Trophoblast cell (in vitro differentiated cells and primary cell): ENCODE data around the gene ABCA13.

Experiments
- DNase-seq, 2 donors: peaks; one replicate each; pipeline ENCODE4 v3.0.0-alpha.2; 2016
- H2AFZ ChIP-seq: 2 replicates; pipeline ENCODE4 v1.6.1; 2013; ENCODE audit warnings: low read length, moderate library complexity, mild to moderate bottlenecking; ENCODE audit not compliant: insufficient read depth, poor library complexity
- H2AK5ac ChIP-seq: 2 replicates; pipeline ENCODE4 v1.6.1; 2013; ENCODE audit warnings: mild to moderate bottlenecking, low read length
- H2BK120ac ChIP-seq: 2 replicates; pipeline ENCODE4 v1.6.1; 2013; ENCODE audit warnings: low read length, mild to moderate bottlenecking, moderate library complexity; ENCODE audit not compliant: insufficient read depth, poor library complexity
- H2BK12ac ChIP-seq: 2 replicates; pipeline ENCODE4 v1.6.1; 2013; ENCODE audit warnings: mild to moderate bottlenecking, low read length, moderate library complexity
- H2BK5ac ChIP-seq: 2 replicates; pipeline ENCODE4 v1.6.1; 2013; ENCODE audit warnings: low read length, low read depth, moderate library complexity, mild to moderate bottlenecking; ENCODE audit not compliant: poor library complexity
- H3K14ac ChIP-seq: 2 replicates; pipeline ENCODE4 v1.6.1; 2013; ENCODE audit warnings: mild to moderate bottlenecking, low read length
- H3K18ac ChIP-seq: 2 replicates; pipeline ENCODE4 v1.6.1; 2013; ENCODE audit warnings: mild to moderate bottlenecking, low read length
- H3K23ac ChIP-seq: 2 replicates; pipeline ENCODE4 v1.6.1; 2013; ENCODE audit warnings: low read length
- H3K27ac ChIP-seq: 2 replicates; pipeline ENCODE4 v1.5.1; 2013; ENCODE audit warnings: low read depth, mild to moderate bottlenecking, inconsistent platforms, low read length, moderate library complexity
- H3K27me3 ChIP-seq: 2 replicates; pipeline ENCODE4 v1.6.1; 2013; ENCODE audit warnings: inconsistent platforms, mild to moderate bottlenecking, low read length, moderate library complexity; ENCODE audit not compliant: insufficient read depth
- H3K36me3 ChIP-seq, 2 experiments: 1 replicate in 1 of 2; 2 replicates in 1 of 2; pipeline ENCODE4 v1.6.1; 2013; ENCODE audit warnings: low read length in 2 of 2, mild to moderate bottlenecking in 2 of 2, moderate library complexity in 1 of 2; ENCODE audit not compliant: insufficient read depth in 2 of 2, control insufficient read depth in 1 of 2
- H3K4ac ChIP-seq: 2 replicates; pipeline ENCODE4 v1.6.1; 2013; ENCODE audit warnings: low read depth, mild to moderate bottlenecking, low read length, moderate library complexity
- H3K4me1 ChIP-seq, 2 experiments: 1 replicate in 1 of 2; 2 replicates in 1 of 2; pipeline ENCODE4 v1.6.1; 2013; ENCODE audit warnings: low read length in 2 of 2, mild to moderate bottlenecking in 2 of 2, moderate library complexity in 1 of 2; ENCODE audit not compliant: insufficient read depth in 2 of 2, control insufficient read depth in 1 of 2
- H3K4me2 ChIP-seq: 2 replicates; pipeline ENCODE4 v1.6.1; 2013; ENCODE audit warnings: inconsistent platforms, mild to moderate bottlenecking, low read length, moderate library complexity
- H3K4me3 ChIP-seq: 2 replicates; pipeline ENCODE4 v1.5.1; 2013; ENCODE audit warnings: mild to moderate bottlenecking, low read depth, low read length, inconsistent platforms
- H3K79me1 ChIP-seq: one replicate; pipeline ENCODE4 v1.6.1; 2013; ENCODE audit warnings: low read length
- H3K79me2 ChIP-seq: 2 replicates; pipeline ENCODE4 v1.6.1; 2013; ENCODE audit warnings: low read length, mild to moderate bottlenecking; ENCODE audit not compliant: control insufficient read depth, insufficient read depth, poor library complexity
- H3K9ac ChIP-seq: 2 replicates; pipeline ENCODE4 v1.6.1; 2013; ENCODE audit warnings: mild to moderate bottlenecking, low read length
- H3K9me3 ChIP-seq: 2 replicates; pipeline ENCODE4 v1.6.1; 2013; ENCODE audit warnings: low read depth, mild to moderate bottlenecking, control low read depth, inconsistent platforms, low read length; ENCODE audit not compliant: insufficient read depth
- H4K12ac ChIP-seq: 2 replicates; pipeline ENCODE4 v1.6.1; 2013; ENCODE audit warnings: low read depth, mild to moderate bottlenecking, low read length, moderate library complexity
- H4K8ac ChIP-seq: 2 replicates; pipeline ENCODE4 v1.6.1; 2013; ENCODE audit warnings: low read depth, mild to moderate bottlenecking, low read length, moderate library complexity
- H4K91ac ChIP-seq: one replicate; pipeline ENCODE4 v1.6.1; 2013; ENCODE audit warnings: low read depth, mild to moderate bottlenecking, low read length, moderate library complexity
- WGBS: extraction: QIAGEN DNeasy Blood & Tissue Kit; methylation state at CpG from one replicate; pipeline ENCODE4 v1.1.7; 2013; ENCODE audit warnings: missing lambda C conversion rate; ENCODE audit not compliant: insufficient read length, insufficient coverage; ENCODE audit errors: extremely low coverage; 5-methylcytosine and 5-hydroxymethylcytosine counted together

ABCA13 gene

GRCh38 chr7:48424731-48425130, 253.5 kb downstream of the ABCA13 start:
- no peaks in the 10 kb centered on the region for H3K79me1 ChIP-seq
- no peak overlapping the region for H3K4me2 ChIP-seq

GRCh38 chr7:48426331-48426965, 255.2 kb downstream of the ABCA13 start:
- no peak overlapping the region for H4K12ac ChIP-seq
- no CpG with 5 or more reads among the region's 6 CpGs for WGBS
- no peak overlapping the region for H3K23ac ChIP-seq
- H3K4me2 ChIP-seq = no peak overlapping the region
- no peak overlapping the region for H3K14ac ChIP-seq
- no peak overlapping the region for H2AK5ac ChIP-seq
- H3K9ac ChIP-seq = no peak overlapping the region
- no peak overlapping the region for H4K8ac ChIP-seq
- no peaks in the 10 kb centered on the region for H3K4me1 ChIP-seq
- no peak overlapping the region for H3K18ac ChIP-seq
- H2AFZ ChIP-seq = no peak overlapping the region
- no peak overlapping the region for H2BK12ac ChIP-seq
- no peak overlapping the region for H2BK5ac ChIP-seq
- no peak overlapping the region for H3K4ac ChIP-seq
- H3K4me3 ChIP-seq = no peak overlapping the region
- no peaks in the 10 kb centered on the region for H3K27me3 ChIP-seq
- no peaks in the 10 kb centered on the region for H3K79me2 ChIP-seq
- no peak overlapping the region for H3K27ac ChIP-seq
- DNase-seq = no peak
- no peaks in the 10 kb centered on the region for H3K36me3 ChIP-seq
- no peaks in the 10 kb centered on the region for H3K9me3 ChIP-seq
- H3K79me1 ChIP-seq = no peaks in the 10 kb centered on the region
- H4K91ac ChIP-seq = no peak overlapping the region
- no peak overlapping the region for H2BK120ac ChIP-seq

More at GRCh38 chr7:48424731-48425130, 253.5 kb downstream of the ABCA13 start:
- no peak overlapping the region for H4K12ac ChIP-seq
- H3K18ac ChIP-seq = no peak overlapping the region
- no peak overlapping the region for H4K91ac ChIP-seq
- H2BK120ac ChIP-seq = no peak overlapping the region
- DNase-seq = peak in 1 of 2 donors; percentile 36
- H3K9ac ChIP-seq = no peak overlapping the region
- WGBS = no CpG with 5 or more reads among the region's 3 CpGs
- no peak overlapping the region for H2BK12ac ChIP-seq
- H3K14ac ChIP-seq = no peak overlapping the region
- H3K4me1 ChIP-seq = no peaks in the 10 kb centered on the region
- H3K4me3 ChIP-seq = no peak overlapping the region
- no peak overlapping the region for H2BK5ac ChIP-seq
- no peak overlapping the region for H4K8ac ChIP-seq
- H3K4ac ChIP-seq = no peak overlapping the region
- H3K79me2 ChIP-seq = no peaks in the 10 kb centered on the region
- no peak overlapping the region for H3K27ac ChIP-seq
- H2AFZ ChIP-seq = no peak overlapping the region
- H2AK5ac ChIP-seq = no peak overlapping the region
- H3K27me3 ChIP-seq = no peaks in the 10 kb centered on the region
- H3K36me3 ChIP-seq = no peaks in the 10 kb centered on the region
- H3K23ac ChIP-seq = no peak overlapping the region
- no peaks in the 10 kb centered on the region for H3K9me3 ChIP-seq

- Histone ChIP-seq H4K91ac (no peak overlapping the region), H2AK5ac (no peak overlapping the region), H3K27me3 (no peaks in the 10 kb centered on the region), H3K4me2 (no peak overlapping the region), H2BK5ac (no peak overlapping the region), H3K18ac (no peak overlapping the region), H3K9me3 (no peaks in the 10 kb centered on the region), H4K8ac (no peak overlapping the region), H3K23ac (no peak overlapping the region), H3K79me1 (no peaks in the 10 kb centered on the region), H3K4ac (no peak overlapping the region), H3K9ac (no peak overlapping the region), H3K4me1 (no peaks in the 10 kb centered on the region), H3K36me3 (no peaks in the 10 kb centered on the region), H3K14ac (no peak overlapping the region), H4K12ac (no peak overlapping the region), H2AFZ (no peak overlapping the region), H2BK120ac (no peak overlapping the region), H2BK12ac (no peak overlapping the region), H3K79me2 (no peaks in the 10 kb centered on the region), H3K4me3 (no peak overlapping the region), H3K27ac (no peak overlapping the region)
- DNase-seq = no peak
- WGBS = no CpG with 5 or more reads among the region's 5 CpGs
Measured at GRCh38 chr7:48426966-48427555, 255.8 kb downstream of the ABCA13 start.

- no peak overlapping the region for H2BK5ac ChIP-seq
- no peaks in the 10 kb centered on the region for H3K79me2 ChIP-seq
- no peak overlapping the region for H3K4me3 ChIP-seq
- no peak overlapping the region for H2AFZ ChIP-seq
- no peak overlapping the region for H4K8ac ChIP-seq
- no CpG with 5 or more reads among the region's 5 CpGs for WGBS
- H2BK120ac ChIP-seq = no peak overlapping the region
- H3K27me3 ChIP-seq = no peaks in the 10 kb centered on the region
- no peak overlapping the region for H3K23ac ChIP-seq
- no peak overlapping the region for H2AK5ac ChIP-seq
- no peak overlapping the region for H2BK12ac ChIP-seq
- H3K14ac ChIP-seq = no peak overlapping the region
- no peaks in the 10 kb centered on the region for H3K79me1 ChIP-seq
- no peaks in the 10 kb centered on the region for H3K9me3 ChIP-seq
- H3K18ac ChIP-seq = no peak overlapping the region
- no peaks in the 10 kb centered on the region for H3K4me1 ChIP-seq
- no peak for DNase-seq
- no peak overlapping the region for H4K12ac ChIP-seq
- H3K4ac ChIP-seq = no peak overlapping the region
- H3K9ac ChIP-seq = no peak overlapping the region
- no peaks in the 10 kb centered on the region for H3K36me3 ChIP-seq
- H4K91ac ChIP-seq = no peak overlapping the region
- H3K27ac ChIP-seq = no peak overlapping the region
- H3K4me2 ChIP-seq = peak overlapping the region; percentile 3
Measured at GRCh38 chr7:48427671-48428070, 256.4 kb downstream of the ABCA13 start.
